ENCODE results near the gene ZC3H8. TPM values are rescaled to one million over a fixed set of nuclear protein-coding genes. Genes with fewer than 3 reads are reported as not detected.

Gene ZC3H8
- total RNA-seq, 4 donors from 2014 or later = 1.8 to 42.0 (median 10.2) TPM

DNA sequence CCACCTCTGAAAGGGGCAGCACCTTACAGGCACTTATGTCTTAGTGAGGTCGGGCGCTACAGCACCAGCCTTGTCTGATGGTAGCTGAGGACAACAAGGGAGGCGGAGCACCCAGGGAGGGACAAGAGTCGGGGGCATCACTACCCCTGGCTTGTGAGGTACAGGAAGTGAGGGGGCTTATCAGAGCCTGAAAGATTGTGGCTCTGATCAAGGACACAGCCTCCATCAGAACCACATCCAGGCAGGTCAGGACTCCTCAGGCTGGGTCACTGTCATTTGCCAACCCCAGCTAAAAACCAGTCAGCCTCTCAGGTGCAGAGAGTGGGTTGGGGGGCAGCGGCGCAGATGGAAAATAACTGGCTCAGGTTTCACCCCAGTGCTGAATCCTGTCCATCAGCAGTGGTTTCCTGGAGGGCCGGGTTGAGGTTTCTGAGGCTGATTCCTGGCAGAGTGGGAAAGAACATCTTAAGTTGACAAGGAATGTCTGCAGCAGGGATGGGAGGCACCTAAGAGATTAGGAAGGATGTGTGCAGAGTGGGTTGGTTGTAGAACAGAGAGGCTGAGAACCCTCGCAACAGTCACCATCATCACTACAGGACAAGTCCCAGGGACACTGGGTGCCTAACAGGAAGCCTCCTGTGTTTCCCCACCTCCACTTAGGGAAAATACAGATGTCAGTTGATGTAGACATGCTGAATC lies 71.4 kb downstream of the ZC3H8 start:
- TF ChIP-seq POLR2A (IDR thresholded peaks at IDR 0.05) (no peak), CTCF (IDR thresholded peaks at IDR 0.05) (no peak)
- intact Hi-C loops (cut with DNase I; ENCODE audit: low total_unique reads) = no loop called here
- no peak for DNase-seq

GRCh38 chr2:112182581-112183034 lies 72.2 kb downstream of the ZC3H8 start:
- TF ChIP-seq POLR2A (IDR thresholded peaks at IDR 0.05) = no peak
- no peak for TF ChIP-seq CTCF (IDR thresholded peaks at IDR 0.05)
- Histone ChIP-seq H3K27me3 (no peaks in the 10 kb centered on the region), H3K4me1 (no peaks in the 10 kb centered on the region), H3K9me3 (no peaks in the 10 kb centered on the region), H3K36me3 (no peaks in the 10 kb centered on the region), H3K4me3 (no peak overlapping the region), H3K27ac (no peak overlapping the region)
- intact Hi-C loops (cut with DNase I; ENCODE audit: low total_unique reads) = no loop called here
- no peak for DNase-seq

More for the DNA sequence above, 71.4 kb downstream of the ZC3H8 start:
- H3K4me1 ChIP-seq = no peaks in the 10 kb centered on the region
- H3K9me3 ChIP-seq = no peaks in the 10 kb centered on the region
- H3K4me3 ChIP-seq = no peak overlapping the region
- H3K27ac ChIP-seq = no peak overlapping the region
- no peaks in the 10 kb centered on the region for H3K36me3 ChIP-seq
- H3K27me3 ChIP-seq = no peaks in the 10 kb centered on the region

DNA sequence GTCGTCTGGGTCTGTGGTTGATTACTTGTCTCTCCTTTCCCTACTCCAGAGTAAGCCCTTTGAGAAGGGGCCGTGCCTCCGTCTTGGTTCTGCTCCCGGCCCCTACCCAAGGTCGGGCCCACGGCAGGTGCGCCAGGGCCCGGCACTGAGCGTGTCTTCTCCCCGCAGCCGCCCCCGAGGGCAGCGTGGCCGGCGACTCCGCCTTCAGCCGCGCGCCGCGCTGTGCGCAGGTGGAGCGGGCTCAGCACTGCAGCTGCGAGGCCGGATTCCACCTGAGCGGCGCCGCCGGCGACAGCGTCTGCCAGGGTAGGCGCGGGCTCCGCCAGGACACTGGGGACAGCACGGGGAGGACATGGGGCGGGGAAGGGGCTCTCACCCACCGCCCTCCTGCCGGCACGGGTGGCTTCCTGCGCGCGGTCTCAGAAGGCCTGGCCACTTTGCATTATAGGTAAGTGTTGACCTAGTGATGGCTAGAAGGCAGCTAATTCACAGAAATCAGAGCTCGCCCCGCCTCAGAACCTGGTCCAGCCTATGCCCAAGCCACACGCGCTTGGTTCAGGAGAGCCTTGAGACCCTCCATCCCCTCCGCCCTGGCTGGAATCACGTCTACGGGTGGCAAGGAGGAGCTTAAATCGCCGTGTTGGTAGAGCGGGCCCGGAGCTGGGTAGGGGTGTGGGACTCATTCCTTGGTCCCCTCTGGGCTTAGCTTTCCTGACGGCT lies 73.1 kb downstream of the ZC3H8 start:
- Histone ChIP-seq H3K36me3 (no peaks in the 10 kb centered on the region), H3K27me3 (no peaks in the 10 kb centered on the region), H3K27ac (no peak overlapping the region), H3K4me1 (no peaks in the 10 kb centered on the region), H3K9me3 (no peaks in the 10 kb centered on the region), H3K4me3 (no peak overlapping the region)
- DNase-seq = no peak
- no peak for TF ChIP-seq CTCF (IDR thresholded peaks at IDR 0.05)
- TF ChIP-seq POLR2A (IDR thresholded peaks at IDR 0.05) = no peak
- intact Hi-C loops (cut with DNase I; ENCODE audit: low total_unique reads) = no loop called here

- DNase-seq = no peak
- intact Hi-C loops (cut with DNase I; ENCODE audit: low total_unique reads) = no loop called here
These were observed 78.8 kb downstream of the ZC3H8 start for GRCh38 chr2:112175958-112176573.

More at GRCh38 chr2:112175958-112176573, 78.8 kb downstream of the ZC3H8 start:
- Histone ChIP-seq H3K27ac (no peak overlapping the region), H3K27me3 (no peaks in the 10 kb centered on the region), H3K36me3 (no peaks in the 10 kb centered on the region), H3K4me3 (no peak overlapping the region), H3K9me3 (no peaks in the 10 kb centered on the region), H3K4me1 (no peaks in the 10 kb centered on the region)
- no peak for TF ChIP-seq CTCF (IDR thresholded peaks at IDR 0.05)
- TF ChIP-seq POLR2A (IDR thresholded peaks at IDR 0.05) = no peak
